C4-2B (cell line): ENCODE results near the gene ARMC7.

ENCODE experiments used
- ZFX ChIP-seq: fragments of 450-650 bp; IDR thresholded peaks from 2 replicates; pipeline ENCODE4 v1.6.1; 2017
- TF ChIP-seq, protein P1 (sequence below): fragments of 450-650 bp; conservative IDR thresholded peaks from 2 replicates; pipeline ENCODE4 v1.5.1; 2017; ENCODE audit warnings: mild to moderate bottlenecking

GRCh38 chr17:75126954-75127353 is 17.2 kb downstream of the ARMC7 start:
- TF ChIP-seq, protein P1, sequence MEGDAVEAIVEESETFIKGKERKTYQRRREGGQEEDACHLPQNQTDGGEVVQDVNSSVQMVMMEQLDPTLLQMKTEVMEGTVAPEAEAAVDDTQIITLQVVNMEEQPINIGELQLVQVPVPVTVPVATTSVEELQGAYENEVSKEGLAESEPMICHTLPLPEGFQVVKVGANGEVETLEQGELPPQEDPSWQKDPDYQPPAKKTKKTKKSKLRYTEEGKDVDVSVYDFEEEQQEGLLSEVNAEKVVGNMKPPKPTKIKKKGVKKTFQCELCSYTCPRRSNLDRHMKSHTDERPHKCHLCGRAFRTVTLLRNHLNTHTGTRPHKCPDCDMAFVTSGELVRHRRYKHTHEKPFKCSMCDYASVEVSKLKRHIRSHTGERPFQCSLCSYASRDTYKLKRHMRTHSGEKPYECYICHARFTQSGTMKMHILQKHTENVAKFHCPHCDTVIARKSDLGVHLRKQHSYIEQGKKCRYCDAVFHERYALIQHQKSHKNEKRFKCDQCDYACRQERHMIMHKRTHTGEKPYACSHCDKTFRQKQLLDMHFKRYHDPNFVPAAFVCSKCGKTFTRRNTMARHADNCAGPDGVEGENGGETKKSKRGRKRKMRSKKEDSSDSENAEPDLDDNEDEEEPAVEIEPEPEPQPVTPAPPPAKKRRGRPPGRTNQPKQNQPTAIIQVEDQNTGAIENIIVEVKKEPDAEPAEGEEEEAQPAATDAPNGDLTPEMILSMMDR, result no peak
- no peak for TF ChIP-seq ZFX
